OCI-M2 (cell line): ENCODE results near the gene ERGIC3.
A peak's percentile ranks its signal among the peaks of the same experiment; 100 is the strongest.

Experiments used
- DNase-seq: peaks from one replicate; lab custom pipeline; 2025; ENCODE audit not compliant: unreplicated experiment; lab: John Stamatoyannopoulos, UW

The ERGIC3 gene

GRCh38 chr20:35541783-35542662 is at the start of gene ERGIC3:
TSS of gene ERGIC3 (plus strand) at chr20:35542078. CDS start at chr20:35542098, 20 bp downstream.
- DNase-seq = peak; percentile 72

GRCh38 chr20:35492352-35492751 is 49.5 kb upstream of the ERGIC3 start:
- no peak for DNase-seq

- DNase-seq = no peak
Observed at GRCh38 chr20:35496481-35496880, 45.4 kb upstream of the ERGIC3 start.

GRCh38 chr20:35497320-35497719 is 44.6 kb upstream of the ERGIC3 start:
- no peak for DNase-seq

GRCh38 chr20:35497780-35498189 is 44.1 kb upstream of the ERGIC3 start:
- no peak for DNase-seq

GRCh38 chr20:35499271-35499670 is 42.6 kb upstream of the ERGIC3 start:
- DNase-seq = no peak

- DNase-seq = no peak
Observed at GRCh38 chr20:35502352-35502751, 39.5 kb upstream of the ERGIC3 start.

GRCh38 chr20:35503281-35503680 is 38.6 kb upstream of the ERGIC3 start:
- DNase-seq = no peak

GRCh38 chr20:35503841-35504561 is 37.9 kb upstream of the ERGIC3 start:
- no peak for DNase-seq

GRCh38 chr20:35504751-35505150 is 37.1 kb upstream of the ERGIC3 start:
- DNase-seq = no peak

GRCh38 chr20:35506179-35506578 is 35.7 kb upstream of the ERGIC3 start:
- DNase-seq = no peak

GRCh38 chr20:35506872-35507638 is 34.8 kb upstream of the ERGIC3 start:
- DNase-seq = no peak

- no peak for DNase-seq
Observed at GRCh38 chr20:35508493-35509218, 33.2 kb upstream of the ERGIC3 start.

GRCh38 chr20:35510951-35511735 is 30.7 kb upstream of the ERGIC3 start:
- no peak for DNase-seq

GRCh38 chr20:35511814-35512420 is 30.0 kb upstream of the ERGIC3 start:
- DNase-seq = no peak

- peak; percentile 90 for DNase-seq
Observed at GRCh38 chr20:35514371-35514932, 27.4 kb upstream of the ERGIC3 start.

GRCh38 chr20:35515341-35515740 is 26.5 kb upstream of the ERGIC3 start:
- DNase-seq = no peak

GRCh38 chr20:35515949-35516645 is 25.8 kb upstream of the ERGIC3 start:
- DNase-seq = no peak

GRCh38 chr20:35517125-35517524 is 24.8 kb upstream of the ERGIC3 start:
- DNase-seq = no peak
